Peyer's patch (tissue), 4 donors: ENCODE results near the gene CDPF1. TPM values are rescaled to one million over a fixed set of nuclear protein-coding genes. Genes with fewer than 3 reads are reported as not detected.

Experiments used
- DNase-seq, 3 donors: peaks; one replicate each; pipeline ENCODE4 v3.0.0-alpha.2; 2017 to 2019
- H3K27ac ChIP-seq, 4 donors: fragments of 200-600 bp; sonication (generic); one replicate each; pipeline ENCODE4 v1.5.1; 2016 to 2019
- H3K27me3 ChIP-seq, 2 donors: fragments of 200-600 bp; sonication (generic); one replicate each; pipeline ENCODE4 v1.5.1; 2019
- H3K36me3 ChIP-seq, 3 donors: fragments of 200-600 bp; sonication (generic); one replicate each; pipeline ENCODE4 v1.5.1; 2016 to 2019
- H3K4me1 ChIP-seq, 4 donors: fragments of 200-600 bp; sonication (generic); one replicate each; pipeline ENCODE4 v1.5.1; 2016 to 2019
- H3K4me3 ChIP-seq, 4 donors: fragments of 200-600 bp; sonication (generic); 1 replicate in 3 of 4; 2 replicates in 1 of 4; pipeline ENCODE4 v1.5.1; 2016 to 2019; ENCODE audit warnings: mild to moderate bottlenecking in 1 of 4
- H3K9me3 ChIP-seq, 4 donors: fragments of 200-600 bp; sonication (generic); one replicate each; pipeline ENCODE4 v1.5.1; 2016 to 2019; ENCODE audit warnings: mild to moderate bottlenecking in 1 of 4
- CTCF ChIP-seq, 6 experiments: fragments of 450-650 bp in 4 of 6; fragments of 200-600 bp in 2 of 6; sonication (generic) in 1 of 6; IDR thresholded peaks; one replicate each; pipeline ENCODE4 v1.5.1; 2017 to 2019; ENCODE audit warnings: antibody characterized with exemption in 6 of 6, mild to moderate bottlenecking in 3 of 6, moderate library complexity in 1 of 6
- POLR2A ChIP-seq, 2 donors: fragments of 450-650 bp; IDR thresholded peaks; one replicate each; pipeline ENCODE4 v1.5.1; 2017; ENCODE audit warnings: antibody characterized with exemption in 2 of 2, mild to moderate bottlenecking in 2 of 2, moderate library complexity in 2 of 2
- total RNA-seq, 4 donors: library from RNA; depleted of rRNA; stranded (reverse); fragments of >200 nt; gene quantifications; one replicate each; pipeline ENCODE4 v1.1.0, GENCODE V29; 2016

CDPF1 gene
- total RNA-seq = 10 to 100 TPM in 3 of 4 donors, 1 to 10 TPM in 1; 7.0 to 23.9 (median 12.1) TPM

- Histone ChIP-seq H3K27ac (peak within 1 kb of the TSS; percentile 85 to 92 (median 90)), H3K4me1 (peaks cover 0 to 20% (median 5%) of the 10 kb centered on the region in 4 donors), H3K36me3 (no peaks in the 10 kb centered on the region), H3K9me3 (no peaks in the 10 kb centered on the region), H3K4me3 (peak within 1 kb of the TSS; percentile 65 to 79 (median 76)), H3K27me3 (no peaks in the 10 kb centered on the region)
- TF ChIP-seq POLR2A (IDR thresholded peaks at IDR 0.05) (peak; percentile 79 to 96), CTCF (IDR thresholded peaks at IDR 0.05) (peak in 2 of 6 experiments; percentile 29 to 38)
- peak; percentile 88 to 97 (median 97) for DNase-seq
Measured at GRCh38 chr22:46250035-46250782, at the start of gene CDPF1. Gene CDPF1 (minus strand): TSS chr22:46250293. CDS start chr22:46248284, 2,009 bp downstream.

GRCh38 chr22:46299101-46299500 lies 49.0 kb upstream of the CDPF1 start:
- Histone ChIP-seq H3K27ac (no peak overlapping the region), H3K4me1 (peaks cover 0 to 17% (median 9%) of the 10 kb centered on the region in 4 donors), H3K36me3 (no peaks in the 10 kb centered on the region), H3K9me3 (no peaks in the 10 kb centered on the region), H3K4me3 (no peak overlapping the region), H3K27me3 (no peaks in the 10 kb centered on the region)
- TF ChIP-seq POLR2A (IDR thresholded peaks at IDR 0.05) (no peak), CTCF (IDR thresholded peaks at IDR 0.05) (no peak)
- peak in 1 of 3 donors; percentile 2 for DNase-seq

- H3K27ac ChIP-seq = no peak overlapping the region
- no peak for TF ChIP-seq CTCF (IDR thresholded peaks at IDR 0.05)
- no peak for TF ChIP-seq POLR2A (IDR thresholded peaks at IDR 0.05)
- peak in 1 of 3 donors; percentile 57 for DNase-seq
Measured at GRCh38 chr22:46297151-46297812, 47.2 kb upstream of the CDPF1 start.

GRCh38 chr22:46296257-46297150 lies 46.4 kb upstream of the CDPF1 start, which contains the start of gene GTSE1:
Gene GTSE1 (plus strand): TSS chr22:46296870. CDS start chr22:46297401, 531 bp downstream.
- Histone ChIP-seq H3K9me3 (no peaks in the 10 kb centered on the region), H3K4me3 (peak within 1 kb of the TSS; percentile 49 to 69 (median 58)), H3K36me3 (peaks cover 0 to 21% (median 0%) of the 10 kb centered on the region in 3 donors), H3K27ac (peak within 1 kb of the TSS; percentile 91 to 95 (median 94)), H3K27me3 (no peaks in the 10 kb centered on the region), H3K4me1 (peaks cover 0 to 17% (median 9%) of the 10 kb centered on the region in 4 donors)
- peak; percentile 97 to 99 (median 98) for DNase-seq
- TF ChIP-seq POLR2A (IDR thresholded peaks at IDR 0.05) (peak; percentile 57 to 65), CTCF (IDR thresholded peaks at IDR 0.05) (peak in 5 of 6 experiments; percentile 14 to 47 (median 25))

More at GRCh38 chr22:46297151-46297812, 47.2 kb upstream of the CDPF1 start:
- H3K27me3 ChIP-seq = no peaks in the 10 kb centered on the region
- peaks cover 0 to 13% (median 0%) of the 10 kb centered on the region in 3 donors for H3K36me3 ChIP-seq
- peaks cover 0 to 17% (median 9%) of the 10 kb centered on the region in 4 donors for H3K4me1 ChIP-seq
- no peaks in the 10 kb centered on the region for H3K9me3 ChIP-seq
- peak overlapping the region; percentile 49 to 69 (median 58) for H3K4me3 ChIP-seq
